CD8-positive, alpha-beta memory T cell (primary cell): ENCODE data around the gene VWCE. TPM values are rescaled to one million over a fixed set of nuclear protein-coding genes. Genes with fewer than 3 reads are reported as not detected.
A peak's percentile ranks its signal among the peaks of the same experiment; 100 is the strongest.

ENCODE experiments used
- CTCF ChIA-PET: fragments of 350-600 bp; sonication (Branson Sonifier 250); formaldehyde crosslinking; loops from one replicate; lab custom pipeline; 2021; ENCODE audit warnings: antibody characterized with exemption; lab: Charles Lee
- POLR2A ChIA-PET: fragments of 350-600 bp; sonication (Branson Sonifier 250); formaldehyde crosslinking; loops from one replicate; lab custom pipeline; 2021; ENCODE audit warnings: antibody characterized with exemption; lab: Charles Lee
- DNase-seq, 5 donors: peaks; one replicate each; pipeline versions ENCODE4 v3.0.0 to v3.0.0-alpha.2; 2020 to 2022; ENCODE audit warnings: mixed read lengths in 1 of 5
- H3K27ac ChIP-seq: one replicate; pipeline ENCODE4 v1.7.0; 2013; ENCODE audit warnings: low read depth, mild to moderate bottlenecking, low read length, moderate library complexity
- H3K27me3 ChIP-seq: 2 replicates; pipeline ENCODE4 v1.7.0; 2013; ENCODE audit warnings: low read length, mild to moderate bottlenecking; ENCODE audit not compliant: insufficient read depth, poor library complexity, severe bottlenecking
- H3K36me3 ChIP-seq: 2 replicates; pipeline ENCODE4 v1.7.0; 2013; ENCODE audit warnings: mild to moderate bottlenecking, low read length, moderate library complexity; ENCODE audit not compliant: insufficient read depth
- H3K4me1 ChIP-seq: 2 replicates; pipeline ENCODE4 v1.7.0; 2013; ENCODE audit warnings: mild to moderate bottlenecking, low read length, moderate library complexity; ENCODE audit not compliant: insufficient read depth
- H3K4me3 ChIP-seq: 2 replicates; pipeline ENCODE4 v1.7.0; 2013; ENCODE audit warnings: mild to moderate bottlenecking, low read length
- H3K9me3 ChIP-seq: 2 replicates; pipeline ENCODE4 v1.7.0; 2013; ENCODE audit warnings: mild to moderate bottlenecking, low read length
- H3K27ac Mint-ChIP-seq, 8 donors: one replicate each; pipeline ENCODE4 v1.8.0; 2020 to 2021; ENCODE audit warnings: mixed read lengths in 8 of 8, mild to moderate bottlenecking in 6 of 8, inconsistent platforms in 3 of 8, moderate library complexity in 3 of 8
- H3K27me3 Mint-ChIP-seq, 2 donors: one replicate each; pipeline ENCODE4 v1.8.0; 2020 to 2021; ENCODE audit warnings: mixed read lengths in 2 of 2, mild to moderate bottlenecking in 1 of 2, moderate library complexity in 1 of 2
- H3K36me3 Mint-ChIP-seq, 3 donors: one replicate each; pipeline ENCODE4 v1.8.0; 2020 to 2021; ENCODE audit warnings: mixed read lengths in 3 of 3, inconsistent platforms in 1 of 3, mild to moderate bottlenecking in 1 of 3
- H3K4me1 Mint-ChIP-seq, 3 donors: one replicate each; pipeline ENCODE4 v1.8.0; 2020 to 2021; ENCODE audit warnings: mixed read lengths in 3 of 3, inconsistent platforms in 1 of 3, mild to moderate bottlenecking in 1 of 3
- H3K4me3 Mint-ChIP-seq, 7 donors: one replicate each; pipeline ENCODE4 v1.8.0; 2020 to 2021; ENCODE audit warnings: mixed read lengths in 7 of 7, mild to moderate bottlenecking in 6 of 7, moderate library complexity in 4 of 7, inconsistent platforms in 2 of 7
- H3K9me3 Mint-ChIP-seq, 5 donors: one replicate each; pipeline ENCODE4 v1.8.0; 2020 to 2022; ENCODE audit warnings: mixed read lengths in 5 of 5, mild to moderate bottlenecking in 3 of 5, moderate library complexity in 2 of 5, inconsistent platforms in 1 of 5
- polyA plus RNA-seq: library from polyadenylated mRNA; unstranded; fragments of 300-500 nt; fragmentation: Illumina TruSeq; gene quantifications from one replicate; pipeline ENCODE4 v1.2.3, GENCODE V29; 2021
- total RNA-seq, 2 experiments: library from RNA; stranded (reverse); gene quantifications; one replicate each; pipeline ENCODE4 v1.2.3, GENCODE V29; 2021

VWCE gene
- total and polyA plus RNA-seq, 3 experiments from 2014 or later = 11.3 to 12.4 TPM; not detected in 1

DNA sequence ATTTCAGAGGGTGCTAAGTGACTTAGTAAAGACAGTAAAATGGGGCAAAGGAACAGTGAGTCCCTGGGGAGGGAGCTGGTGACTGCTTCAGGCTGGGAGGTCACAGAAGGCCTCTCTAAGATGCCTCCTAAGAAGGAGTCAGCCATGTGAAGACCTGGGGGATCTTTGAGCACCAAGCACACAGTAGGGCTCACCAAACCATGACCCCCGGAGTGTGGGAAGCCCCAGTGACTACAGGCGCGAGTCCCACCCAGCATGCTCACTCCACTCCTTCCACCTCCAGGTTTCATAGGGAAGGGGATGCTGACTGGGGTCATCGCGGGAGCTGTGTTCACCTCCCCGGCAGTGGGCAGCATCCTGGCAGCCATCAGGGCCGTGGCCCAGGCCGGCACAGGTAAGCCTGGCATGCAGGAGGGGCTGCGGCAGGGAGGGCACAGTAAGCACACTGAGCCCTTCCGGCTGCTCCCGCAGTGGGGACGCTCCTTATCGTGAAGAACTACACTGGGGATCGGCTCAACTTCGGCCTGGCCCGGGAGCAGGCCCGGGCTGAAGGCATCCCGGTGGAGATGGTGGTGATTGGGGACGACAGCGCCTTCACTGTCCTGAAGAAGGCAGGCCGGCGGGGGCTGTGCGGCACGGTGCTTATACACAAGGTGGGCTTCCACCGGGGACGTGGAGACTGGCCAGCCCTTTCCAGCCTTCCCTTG is 43.8 kb upstream of the VWCE start:
- peaks cover 8 to 16% (median 9%) of the 10 kb centered on the region in 3 donors for H3K4me1 Mint-ChIP-seq
- Histone ChIP-seq H3K27me3 (no peaks in the 10 kb centered on the region), H3K36me3 (no peaks in the 10 kb centered on the region), H3K4me3 (no peak overlapping the region), H3K9me3 (no peaks in the 10 kb centered on the region), H3K4me1 (peaks cover 12% of the 10 kb centered on the region), H3K27ac (no peak overlapping the region)
- POLR2A ChIA-PET = interaction anchor here (1.4 kb wide), 1 partner anchor 23 kb away, joined by 4 read pairs; the partner anchor contains the start of gene TMEM138
- H3K4me3 Mint-ChIP-seq = no peak overlapping the region
- H3K9me3 Mint-ChIP-seq = no peaks in the 10 kb centered on the region
- CTCF ChIA-PET = interaction anchor here (1.0 to 5.7 kb wide), 4 partner anchors 46 to 84 kb away, joined by 3 to 159 read pairs (median 3); partner anchors contain the start of gene TMEM216
- H3K27me3 Mint-ChIP-seq = peaks cover 0 to 1% of the 10 kb centered on the region in 2 donors
- H3K27ac Mint-ChIP-seq = no peak overlapping the region
- DNase-seq = no peak
- peaks cover 0 to 23% (median 8%) of the 10 kb centered on the region in 3 donors for H3K36me3 Mint-ChIP-seq

GRCh38 chr11:61337706-61338470 is 42.8 kb upstream of the VWCE start:
- Mint-ChIP-seq H3K27ac (no peak overlapping the region), H3K36me3 (peaks cover 0 to 26% (median 8%) of the 10 kb centered on the region in 3 donors), H3K4me3 (no peak overlapping the region), H3K9me3 (no peaks in the 10 kb centered on the region), H3K4me1 (peaks cover 14 to 25% (median 16%) of the 10 kb centered on the region in 3 donors), H3K27me3 (peaks cover 0 to 3% of the 10 kb centered on the region in 2 donors)
- Histone ChIP-seq H3K4me3 (no peak overlapping the region), H3K27me3 (no peaks in the 10 kb centered on the region), H3K36me3 (no peaks in the 10 kb centered on the region), H3K9me3 (no peaks in the 10 kb centered on the region), H3K27ac (no peak overlapping the region), H3K4me1 (peaks cover 19% of the 10 kb centered on the region)
- ChIA-PET CTCF (interaction anchor here (1.1 to 5.7 kb wide), 7 partner anchors 20 to 179 kb away, joined by 3 to 159 read pairs (median 14); partner anchors contain the start of gene TMEM216), POLR2A (interaction anchor here (1.4 kb wide), 1 partner anchor 24 kb away, joined by 4 read pairs; the partner anchor contains the start of gene TMEM138)
- no peak for DNase-seq

DNA sequence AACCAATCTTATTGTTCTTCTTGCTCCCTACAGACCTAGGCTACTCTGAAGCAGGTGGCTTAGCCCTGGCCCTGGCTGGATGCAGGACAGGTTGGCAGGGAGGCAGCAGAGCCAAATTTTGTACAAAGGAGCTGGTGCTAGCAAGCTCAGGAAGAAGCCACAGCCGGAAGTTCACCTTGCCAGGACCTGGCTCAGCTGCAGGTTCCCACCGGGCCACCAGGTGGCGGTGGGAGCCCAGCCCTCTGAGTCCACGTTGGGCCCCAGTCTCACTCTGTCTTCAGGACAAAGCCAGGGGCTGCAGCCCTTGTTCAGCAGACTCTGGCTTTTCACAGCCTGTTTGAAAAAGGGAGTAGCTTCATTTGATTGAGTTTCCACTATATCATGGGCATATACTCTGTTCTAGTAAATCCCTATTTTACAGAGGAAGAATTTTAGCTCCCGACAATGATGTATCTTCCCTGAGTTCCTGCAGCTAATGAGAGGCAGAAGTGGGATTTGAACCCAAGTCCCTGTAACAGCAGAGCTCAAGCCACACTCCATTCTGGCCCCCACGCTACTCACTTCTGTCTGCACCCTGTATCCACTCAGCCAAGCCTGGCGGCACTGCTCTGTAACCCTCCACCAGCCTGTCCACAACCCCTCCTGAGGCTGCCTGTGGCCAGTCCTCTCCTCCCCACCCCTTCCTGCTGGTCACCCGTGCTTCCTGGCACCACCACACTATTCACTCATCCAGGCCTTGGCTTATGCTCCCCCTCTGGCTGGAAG is 41.2 kb upstream of the VWCE start:
- H3K9me3 Mint-ChIP-seq = no peaks in the 10 kb centered on the region
- peaks cover 0 to 3% of the 10 kb centered on the region in 2 donors for H3K27me3 Mint-ChIP-seq

DNA sequence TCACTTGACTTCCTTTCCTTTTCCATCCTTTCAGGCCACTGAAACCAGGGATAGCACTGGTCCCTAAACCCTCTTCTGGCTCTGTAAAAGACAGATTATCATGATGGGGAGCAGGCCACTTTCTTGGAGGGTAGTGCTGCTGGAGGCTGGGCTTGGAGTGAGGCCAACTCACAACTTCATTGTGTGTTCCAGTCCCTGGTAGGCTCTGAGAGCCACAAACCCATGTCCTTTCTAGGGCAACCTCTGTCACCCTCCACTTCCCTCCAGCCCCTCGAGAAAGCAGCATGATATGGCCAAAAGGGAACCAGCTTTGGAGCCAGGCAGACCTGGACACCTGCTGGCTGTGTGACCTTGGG is 40.2 kb upstream of the VWCE start:
- H3K4me3 Mint-ChIP-seq = peak overlapping the region in 2 of 7 donors; percentile 69 to 95
- ChIA-PET CTCF (interaction anchor here (0.9 to 5.7 kb wide), 21 partner anchors 8 to 181 kb away, joined by 3 to 159 read pairs (median 8); partner anchors contain the start of genes CPSF7, CYB561A3, SDHAF2 and TMEM138), POLR2A (interaction anchor here (1.2 to 4.2 kb wide), 3 partner anchors 27 to 94 kb away, joined by 4 to 42 read pairs (median 10); partner anchors contain the start of genes CPSF7, CYB561A3, SDHAF2 and TMEM138)
- H3K9me3 Mint-ChIP-seq = no peaks in the 10 kb centered on the region
- peaks cover 0 to 34% (median 2%) of the 10 kb centered on the region in 3 donors for H3K36me3 Mint-ChIP-seq
- no peak for DNase-seq
- Histone ChIP-seq H3K4me3 (no peak overlapping the region), H3K9me3 (no peaks in the 10 kb centered on the region), H3K4me1 (peaks cover 39% of the 10 kb centered on the region), H3K36me3 (no peaks in the 10 kb centered on the region), H3K27me3 (no peaks in the 10 kb centered on the region), H3K27ac (no peak overlapping the region)
- peaks cover 37 to 51% (median 39%) of the 10 kb centered on the region in 3 donors for H3K4me1 Mint-ChIP-seq
- peaks cover 0 to 3% of the 10 kb centered on the region in 2 donors for H3K27me3 Mint-ChIP-seq
- H3K27ac Mint-ChIP-seq = peak overlapping the region in 7 of 8 donors; percentile 54 to 98 (median 90)

More for the DNA sequence above, 41.2 kb upstream of the VWCE start:
- Mint-ChIP-seq H3K36me3 (peaks cover 0 to 31% (median 5%) of the 10 kb centered on the region in 3 donors), H3K4me1 (peaks cover 28 to 41% (median 29%) of the 10 kb centered on the region in 3 donors), H3K27ac (peak overlapping the region; percentile 81 to 96 (median 90)), H3K4me3 (peak overlapping the region in 2 of 7 donors; percentile 13 to 79)
- H3K4me3 ChIP-seq = no peak overlapping the region
- H3K36me3 ChIP-seq = no peaks in the 10 kb centered on the region
- H3K4me1 ChIP-seq = peaks cover 30% of the 10 kb centered on the region
- H3K27me3 ChIP-seq = no peaks in the 10 kb centered on the region
- H3K27ac ChIP-seq = no peak overlapping the region
- ChIA-PET POLR2A (interaction anchor here (0.9 to 4.2 kb wide), 6 partner anchors 17 to 93 kb away, joined by 3 to 42 read pairs (median 8); partner anchors contain the start of genes CPSF7, CYB561A3, SDHAF2 and TMEM138), CTCF (interaction anchor here (0.8 to 5.7 kb wide), 31 partner anchors 8 to 180 kb away, joined by 3 to 159 read pairs (median 6); partner anchors contain the start of genes CPSF7, CYB561A3, SDHAF2 and TMEM138)
- DNase-seq = peak; percentile 73 to 86 (median 79)
- no peaks in the 10 kb centered on the region for H3K9me3 ChIP-seq

DNA sequence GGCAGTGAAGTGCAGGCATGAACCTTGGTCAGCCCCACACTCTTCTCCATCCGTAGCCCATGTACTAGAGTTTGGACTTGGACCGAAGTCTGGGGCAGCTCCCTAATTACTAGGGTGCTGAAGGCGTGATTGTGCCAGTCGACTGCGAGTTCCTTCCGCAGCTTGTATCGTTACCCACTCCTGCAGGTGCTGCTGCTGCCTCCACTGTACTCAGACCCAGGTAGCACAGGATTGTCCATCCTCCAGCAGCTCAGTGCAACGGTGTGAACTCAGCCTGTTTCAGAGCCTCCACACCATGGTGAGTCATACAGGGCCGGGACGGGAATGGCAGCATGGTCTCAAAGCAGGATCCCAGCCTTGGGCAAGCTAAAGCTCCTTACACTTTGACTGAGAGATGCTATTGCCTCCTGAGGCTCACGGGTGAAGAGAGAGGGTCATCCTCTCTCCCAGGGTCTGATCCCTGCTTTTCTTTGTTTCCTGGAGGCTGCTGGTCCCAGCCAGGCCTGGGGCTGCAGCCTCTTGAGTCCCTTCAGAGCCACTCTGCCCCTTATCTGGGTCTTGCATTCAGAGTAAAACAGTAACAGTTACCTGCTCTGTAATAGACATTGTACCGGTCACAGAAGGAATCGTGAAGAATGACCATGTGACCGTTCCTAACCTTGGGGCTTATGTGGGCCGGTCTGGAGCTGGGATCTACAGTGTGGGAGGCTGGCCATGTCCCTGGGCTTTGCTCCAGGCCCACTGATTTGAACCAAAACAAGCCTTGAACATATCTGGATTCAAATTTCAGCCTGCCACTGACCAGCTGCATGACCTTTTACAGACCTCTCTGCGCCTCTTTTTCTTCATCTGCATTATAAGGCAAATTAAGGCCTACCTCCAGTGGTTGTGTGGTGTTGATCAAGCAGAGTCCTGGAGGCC is 39.6 kb upstream of the VWCE start:
- Histone ChIP-seq H3K4me3 (no peak overlapping the region), H3K4me1 (peaks cover 39% of the 10 kb centered on the region), H3K36me3 (peaks cover under 1% of the 10 kb centered on the region), H3K27me3 (no peaks in the 10 kb centered on the region), H3K9me3 (no peaks in the 10 kb centered on the region), H3K27ac (peak overlapping the region; percentile 38)
- DNase-seq = no peak
- H3K4me1 Mint-ChIP-seq = peaks cover 41 to 57% (median 45%) of the 10 kb centered on the region in 3 donors
- peaks cover 0 to 39% (median 7%) of the 10 kb centered on the region in 3 donors for H3K36me3 Mint-ChIP-seq
- ChIA-PET CTCF (interaction anchor here (1.0 to 5.7 kb wide), 12 partner anchors 10 to 182 kb away, joined by 3 to 159 read pairs (median 7); partner anchors contain the start of genes CPSF7, CYB561A3, SDHAF2 and TMEM138), POLR2A (interaction anchor here (0.6 to 4.2 kb wide), 5 partner anchors 27 to 106 kb away, joined by 4 to 42 read pairs (median 13); partner anchors contain the start of genes CPSF7, CYB561A3, SDHAF2 and TMEM138)
- no peaks in the 10 kb centered on the region for H3K9me3 Mint-ChIP-seq
- peak overlapping the region; percentile 92 to 98 (median 95) for H3K4me3 Mint-ChIP-seq
- H3K27ac Mint-ChIP-seq = peak overlapping the region; percentile 96 to 100 (median 98)
- peaks cover 0 to 3% of the 10 kb centered on the region in 2 donors for H3K27me3 Mint-ChIP-seq
